ENCODE results near the gene SUCO. TPM values are rescaled to one million over a fixed set of nuclear protein-coding genes. Genes with fewer than 3 reads are reported as not detected.

Gene SUCO
- total RNA-seq, 1 experiment from 2014 or later = 32.9 TPM

GRCh38 chr1:172559572-172560210 is 26.7 kb downstream of the SUCO start:
- peaks cover 9% of the 10 kb centered on the region for H3K36me3 ChIP-seq (ENCODE audit: insufficient read depth, low read length, poor library complexity, severe bottlenecking)
- POLR2A ChIA-PET (ENCODE audit: low non-redundant PET) = no interaction called here
- H3K27me3 ChIP-seq (replicated peaks; ENCODE audit: insufficient read depth, low read depth, low read length, poor library complexity) = no peaks in the 10 kb centered on the region

GRCh38 chr1:172561252-172561651 is 28.3 kb downstream of the SUCO start:
- ChIA-PET CTCF (no interaction called here), POLR2A (ENCODE audit: low non-redundant PET) (no interaction called here)
- no peaks in the 10 kb centered on the region for H3K9me3 ChIP-seq (ENCODE audit: low read depth, low read length, poor library complexity, severe bottlenecking)
- TF ChIP-seq EZH2 (IDR thresholded peaks at IDR 0.05; ENCODE audit: borderline replicate concordance, low read depth, low read length, poor library complexity, severe bottlenecking) (no peak), CTCF (conservative IDR thresholded peaks at IDR 0.05; ENCODE audit: low read depth, low read length) (no peak)
- intact Hi-C loops (cut with micrococcal nuclease; ENCODE audit: unreplicated experiment) = no loop called here
- H3K27me3 ChIP-seq (replicated peaks; ENCODE audit: insufficient read depth, low read depth, low read length, poor library complexity) = no peaks in the 10 kb centered on the region
- DNase-seq (ENCODE audit: low spot score) = no peak
- no peak overlapping the region for H3K4me3 ChIP-seq (ENCODE audit: low read depth, low read length, poor library complexity, severe bottlenecking)
- H3K27ac ChIP-seq (ENCODE audit: low read depth, low read length, poor library complexity, severe bottlenecking) = no peak overlapping the region
- peaks cover 9% of the 10 kb centered on the region for H3K36me3 ChIP-seq (ENCODE audit: insufficient read depth, low read length, poor library complexity, severe bottlenecking)
- BruUV-seq (replicated peaks) = no TSS peak
- H3K4me1 ChIP-seq (ENCODE audit: insufficient read depth, low read length, poor library complexity, severe bottlenecking) = no peaks in the 10 kb centered on the region

More at GRCh38 chr1:172559572-172560210, 26.7 kb downstream of the SUCO start:
- intact Hi-C loops (cut with micrococcal nuclease; ENCODE audit: unreplicated experiment) = no loop called here
- H3K4me1 ChIP-seq (ENCODE audit: insufficient read depth, low read length, poor library complexity, severe bottlenecking) = no peaks in the 10 kb centered on the region
- no peak overlapping the region for H3K27ac ChIP-seq (ENCODE audit: low read depth, low read length, poor library complexity, severe bottlenecking)
- TF ChIP-seq EZH2 (IDR thresholded peaks at IDR 0.05; ENCODE audit: borderline replicate concordance, low read depth, low read length, poor library complexity, severe bottlenecking) (no peak), CTCF (conservative IDR thresholded peaks at IDR 0.05; ENCODE audit: low read depth, low read length) (no peak)
- H3K9me3 ChIP-seq (ENCODE audit: low read depth, low read length, poor library complexity, severe bottlenecking) = no peaks in the 10 kb centered on the region
- BruUV-seq (replicated peaks) = no TSS peak
- DNase-seq (ENCODE audit: low spot score) = no peak
- no peak overlapping the region for H3K4me3 ChIP-seq (ENCODE audit: low read depth, low read length, poor library complexity, severe bottlenecking)
- CTCF ChIA-PET = no interaction called here

GRCh38 chr1:172566196-172566997 is 33.4 kb downstream of the SUCO start:
- Histone ChIP-seq H3K36me3 (ENCODE audit: insufficient read depth, low read length, poor library complexity, severe bottlenecking) (peaks cover 8% of the 10 kb centered on the region), H3K4me3 (ENCODE audit: low read depth, low read length, poor library complexity, severe bottlenecking) (no peak overlapping the region), H3K27me3 (replicated peaks; ENCODE audit: insufficient read depth, low read depth, low read length, poor library complexity) (no peaks in the 10 kb centered on the region), H3K27ac (ENCODE audit: low read depth, low read length, poor library complexity, severe bottlenecking) (peak overlapping the region; percentile 1), H3K4me1 (ENCODE audit: insufficient read depth, low read length, poor library complexity, severe bottlenecking) (no peaks in the 10 kb centered on the region), H3K9me3 (ENCODE audit: low read depth, low read length, poor library complexity, severe bottlenecking) (no peaks in the 10 kb centered on the region)
- ChIA-PET POLR2A (ENCODE audit: low non-redundant PET) (no interaction called here), CTCF (no interaction called here)
- DNase-seq (ENCODE audit: low spot score) = no peak
- no TSS peak for BruUV-seq (replicated peaks)
- no peak for TF ChIP-seq EZH2 (IDR thresholded peaks at IDR 0.05; ENCODE audit: borderline replicate concordance, low read depth, low read length, poor library complexity, severe bottlenecking)
- TF ChIP-seq CTCF (conservative IDR thresholded peaks at IDR 0.05; ENCODE audit: low read depth, low read length) = no peak
- intact Hi-C loops (cut with micrococcal nuclease; ENCODE audit: unreplicated experiment) = no loop called here
